GM12801 (cell line): Measurements from ENCODE around the gene NHSL2.

ENCODE experiments used
- CTCF ChIP-seq: IDR thresholded peaks from one replicate; pipeline ENCODE4 v1.5.1; 2011; ENCODE audit warnings: control low read depth; ENCODE audit not compliant: insufficient read length; ENCODE audit errors: extremely low read depth

The NHSL2 gene

GRCh38 chrX:72084114-72084513, 173.5 kb downstream of the NHSL2 start:
- no peak for TF ChIP-seq CTCF

- TF ChIP-seq CTCF, result no peak
Measured at GRCh38 chrX:72086995-72087394, 176.3 kb downstream of the NHSL2 start.

GRCh38 chrX:72088761-72089160, 178.1 kb downstream of the NHSL2 start:
- TF ChIP-seq CTCF, result no peak

- no peak for TF ChIP-seq CTCF
Measured at GRCh38 chrX:72089254-72089653, 178.6 kb downstream of the NHSL2 start.

- TF ChIP-seq CTCF, result no peak
Measured at GRCh38 chrX:72094894-72095293, 184.2 kb downstream of the NHSL2 start.

GRCh38 chrX:72095370-72095769, 184.7 kb downstream of the NHSL2 start:
- TF ChIP-seq CTCF, result no peak

GRCh38 chrX:72097098-72097497, 186.5 kb downstream of the NHSL2 start:
- TF ChIP-seq CTCF, result no peak

- no peak for TF ChIP-seq CTCF
Measured at GRCh38 chrX:72100051-72100755, 189.6 kb downstream of the NHSL2 start.
